ENCODE results near the gene ITPRID1.

DNA sequence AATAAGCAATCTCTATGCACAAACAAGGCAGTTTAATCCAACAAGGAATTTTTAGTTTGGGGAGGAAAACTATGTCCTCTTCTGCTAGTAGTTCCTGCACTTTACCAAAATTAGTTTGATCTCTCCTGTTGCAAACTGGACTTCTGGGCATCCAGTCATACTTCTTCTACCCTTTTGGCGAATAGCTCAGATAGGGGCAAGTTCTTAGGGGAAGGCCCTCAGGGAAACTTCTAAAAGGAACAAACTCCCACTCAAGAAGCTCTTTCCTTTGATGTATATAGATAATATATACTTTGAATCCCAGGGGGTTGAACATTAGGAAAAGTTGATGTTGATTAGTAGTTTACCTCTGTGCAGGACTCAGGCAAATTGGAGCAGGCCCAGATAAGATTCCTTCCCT lies 151.7 kb downstream of the ITPRID1 start:
- TF ChIP-seq, protein P1, sequence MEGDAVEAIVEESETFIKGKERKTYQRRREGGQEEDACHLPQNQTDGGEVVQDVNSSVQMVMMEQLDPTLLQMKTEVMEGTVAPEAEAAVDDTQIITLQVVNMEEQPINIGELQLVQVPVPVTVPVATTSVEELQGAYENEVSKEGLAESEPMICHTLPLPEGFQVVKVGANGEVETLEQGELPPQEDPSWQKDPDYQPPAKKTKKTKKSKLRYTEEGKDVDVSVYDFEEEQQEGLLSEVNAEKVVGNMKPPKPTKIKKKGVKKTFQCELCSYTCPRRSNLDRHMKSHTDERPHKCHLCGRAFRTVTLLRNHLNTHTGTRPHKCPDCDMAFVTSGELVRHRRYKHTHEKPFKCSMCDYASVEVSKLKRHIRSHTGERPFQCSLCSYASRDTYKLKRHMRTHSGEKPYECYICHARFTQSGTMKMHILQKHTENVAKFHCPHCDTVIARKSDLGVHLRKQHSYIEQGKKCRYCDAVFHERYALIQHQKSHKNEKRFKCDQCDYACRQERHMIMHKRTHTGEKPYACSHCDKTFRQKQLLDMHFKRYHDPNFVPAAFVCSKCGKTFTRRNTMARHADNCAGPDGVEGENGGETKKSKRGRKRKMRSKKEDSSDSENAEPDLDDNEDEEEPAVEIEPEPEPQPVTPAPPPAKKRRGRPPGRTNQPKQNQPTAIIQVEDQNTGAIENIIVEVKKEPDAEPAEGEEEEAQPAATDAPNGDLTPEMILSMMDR (IDR thresholded peaks at IDR 0.05) = no peak
- TF ChIP-seq POLR2A (IDR thresholded peaks at IDR 0.05) = no peak
- TF ChIP-seq POLR2AphosphoS5 (IDR thresholded peaks at IDR 0.05) = no peak
